Mesendoderm (in vitro differentiated cells): ENCODE data around the gene DIAPH2.
A peak's percentile ranks its signal among the peaks of the same experiment; 100 is the strongest.

ENCODE experiments used
- DNase-seq: peaks from one replicate; pipeline ENCODE4 v3.0.0; 2013
- H2AK5ac ChIP-seq: 2 replicates; pipeline ENCODE4 v1.6.1; 2013; ENCODE audit warnings: low read length, inconsistent platforms
- H2BK120ac ChIP-seq: 2 replicates; pipeline ENCODE4 v1.6.1; 2013; ENCODE audit warnings: low read depth, mild to moderate bottlenecking, low read length, moderate library complexity, mixed read lengths
- H2BK15ac ChIP-seq: replicated peaks from 2 replicates; pipeline ENCODE4 v1.6.1; 2013; ENCODE audit warnings: low read depth, mild to moderate bottlenecking, moderate library complexity
- H2BK5ac ChIP-seq: 2 replicates; pipeline ENCODE4 v1.6.1; 2013; ENCODE audit warnings: low read length, inconsistent platforms
- H3K18ac ChIP-seq: 2 replicates; pipeline ENCODE4 v1.6.1; 2013; ENCODE audit warnings: mild to moderate bottlenecking, low read length, mixed read lengths
- H3K23ac ChIP-seq: one replicate; pipeline ENCODE4 v1.6.1; 2013; ENCODE audit warnings: low read length
- H3K27ac ChIP-seq: 2 replicates; pipeline ENCODE4 v1.5.1; 2013; ENCODE audit warnings: low read depth, mild to moderate bottlenecking, inconsistent platforms, low read length, moderate library complexity
- H3K27me3 ChIP-seq: 2 replicates; pipeline ENCODE4 v1.6.1; 2013; ENCODE audit warnings: low read length, control low read depth, mild to moderate bottlenecking, inconsistent platforms; ENCODE audit not compliant: insufficient read depth, poor library complexity
- H3K36me3 ChIP-seq: 2 replicates; pipeline ENCODE4 v1.6.1; 2013; ENCODE audit warnings: low read length, inconsistent platforms; ENCODE audit not compliant: control insufficient read depth, insufficient read depth
- H3K4ac ChIP-seq: one replicate; pipeline ENCODE4 v1.6.1; 2013; ENCODE audit warnings: low read depth, mild to moderate bottlenecking, low read length, moderate library complexity
- H3K4me1 ChIP-seq: 2 replicates; pipeline ENCODE4 v1.6.1; 2013; ENCODE audit warnings: low read depth, low read length, inconsistent platforms; ENCODE audit not compliant: control insufficient read depth
- H3K4me2 ChIP-seq: 2 replicates; pipeline ENCODE4 v1.6.1; 2013; ENCODE audit warnings: low read length
- H3K4me3 ChIP-seq: 2 replicates; pipeline ENCODE4 v1.5.1; 2013; ENCODE audit warnings: mild to moderate bottlenecking, low read length
- H3K56ac ChIP-seq: one replicate; pipeline ENCODE4 v1.6.1; 2013; ENCODE audit warnings: low read length
- H3K79me1 ChIP-seq: 2 replicates; pipeline ENCODE4 v1.6.1; 2013; ENCODE audit warnings: low read length, inconsistent platforms
- H3K79me2 ChIP-seq: 2 replicates; pipeline ENCODE4 v1.6.1; 2013; ENCODE audit warnings: mild to moderate bottlenecking, low read length; ENCODE audit not compliant: control insufficient read depth, insufficient read depth
- H3K9ac ChIP-seq: 2 replicates; pipeline ENCODE4 v1.6.1; 2013; ENCODE audit warnings: low read length, inconsistent platforms
- H4K5ac ChIP-seq: one replicate; pipeline ENCODE4 v1.6.1; 2013; ENCODE audit warnings: low read length
- H4K8ac ChIP-seq: one replicate; pipeline ENCODE4 v1.6.1; 2013; ENCODE audit warnings: low read depth, mild to moderate bottlenecking, control low read depth, low read length, moderate library complexity
- WGBS: extraction: QIAGEN DNeasy Blood & Tissue Kit; methylation state at CpG from one replicate; pipeline ENCODE4 v1.1.7; 2013; ENCODE audit warnings: low lambda C conversion rate, missing lambda C conversion rate; ENCODE audit not compliant: insufficient coverage; ENCODE audit errors: extremely low coverage; 5-methylcytosine and 5-hydroxymethylcytosine counted together

The DIAPH2 gene

GRCh38 chrX:97479106-97479890 lies 794.7 kb downstream of the DIAPH2 start:
- no peak overlapping the region for H3K56ac ChIP-seq
- H2BK120ac ChIP-seq, result no peak overlapping the region
- no peak overlapping the region for H2BK5ac ChIP-seq
- H3K4ac ChIP-seq, result no peak overlapping the region
- H3K27me3 ChIP-seq, result no peaks in the 10 kb centered on the region
- WGBS, result no CpG with 5 or more reads among the region's 3 CpGs
- no peak overlapping the region for H3K4me2 ChIP-seq
- H2BK15ac ChIP-seq, result no peak overlapping the region
- H3K23ac ChIP-seq, result no peak overlapping the region
- H3K4me1 ChIP-seq, result no peaks in the 10 kb centered on the region
- no peak overlapping the region for H4K8ac ChIP-seq
- no peaks in the 10 kb centered on the region for H3K79me2 ChIP-seq
- no peak overlapping the region for H3K27ac ChIP-seq
- no peak overlapping the region for H3K9ac ChIP-seq
- DNase-seq, result no peak
- H3K79me1 ChIP-seq, result no peaks in the 10 kb centered on the region
- no peak overlapping the region for H2AK5ac ChIP-seq
- no peak overlapping the region for H3K18ac ChIP-seq
- no peak overlapping the region for H4K5ac ChIP-seq
- no peak overlapping the region for H3K4me3 ChIP-seq
- no peaks in the 10 kb centered on the region for H3K36me3 ChIP-seq

- Histone ChIP-seq H3K27ac (no peak overlapping the region), H4K8ac (no peak overlapping the region), H2BK120ac (no peak overlapping the region), H2BK5ac (no peak overlapping the region), H3K23ac (no peak overlapping the region), H4K5ac (no peak overlapping the region), H3K56ac (no peak overlapping the region), H3K4me2 (no peak overlapping the region), H3K4me3 (no peak overlapping the region), H3K27me3 (no peaks in the 10 kb centered on the region), H3K79me2 (no peaks in the 10 kb centered on the region), H2AK5ac (no peak overlapping the region), H2BK15ac (no peak overlapping the region), H3K18ac (no peak overlapping the region), H3K79me1 (no peaks in the 10 kb centered on the region), H3K9ac (no peak overlapping the region), H3K36me3 (no peaks in the 10 kb centered on the region), H3K4me1 (no peaks in the 10 kb centered on the region), H3K4ac (no peak overlapping the region)
- WGBS, result no CpG with 5 or more reads among the region's 2 CpGs
- peak; percentile 77 for DNase-seq
Observed at GRCh38 chrX:97481228-97481627, 796.6 kb downstream of the DIAPH2 start.

GRCh38 chrX:97482666-97483300 lies 798.1 kb downstream of the DIAPH2 start:
- H3K27ac ChIP-seq, result no peak overlapping the region
- H3K79me1 ChIP-seq, result no peaks in the 10 kb centered on the region
- H4K5ac ChIP-seq, result no peak overlapping the region
- H4K8ac ChIP-seq, result no peak overlapping the region
- no CpG with 5 or more reads among the region's 1 CpG for WGBS
- H3K18ac ChIP-seq, result no peak overlapping the region
- DNase-seq, result no peak
- no peak overlapping the region for H3K4me2 ChIP-seq
- H3K4me3 ChIP-seq, result no peak overlapping the region
- no peaks in the 10 kb centered on the region for H3K79me2 ChIP-seq
- no peaks in the 10 kb centered on the region for H3K27me3 ChIP-seq
- no peak overlapping the region for H2AK5ac ChIP-seq
- H2BK5ac ChIP-seq, result no peak overlapping the region
- H3K4me1 ChIP-seq, result no peaks in the 10 kb centered on the region
- H3K23ac ChIP-seq, result no peak overlapping the region
- no peak overlapping the region for H3K9ac ChIP-seq
- no peak overlapping the region for H2BK15ac ChIP-seq
- H3K4ac ChIP-seq, result no peak overlapping the region
- H3K56ac ChIP-seq, result peak overlapping the region; percentile 15
- no peaks in the 10 kb centered on the region for H3K36me3 ChIP-seq
- no peak overlapping the region for H2BK120ac ChIP-seq

GRCh38 chrX:97490656-97491055 lies 806.0 kb downstream of the DIAPH2 start:
- H3K18ac ChIP-seq, result no peak overlapping the region
- H3K56ac ChIP-seq, result no peak overlapping the region
- no peak overlapping the region for H2BK5ac ChIP-seq
- no peak overlapping the region for H2BK15ac ChIP-seq
- no peaks in the 10 kb centered on the region for H3K27me3 ChIP-seq
- no peaks in the 10 kb centered on the region for H3K79me1 ChIP-seq
- no peak overlapping the region for H4K8ac ChIP-seq
- WGBS, result no CpG with 5 or more reads among the region's 2 CpGs
- no peaks in the 10 kb centered on the region for H3K79me2 ChIP-seq
- no peak overlapping the region for H3K4me2 ChIP-seq
- no peak overlapping the region for H2AK5ac ChIP-seq
- H3K27ac ChIP-seq, result no peak overlapping the region
- no peak for DNase-seq
- H3K23ac ChIP-seq, result no peak overlapping the region
- H3K9ac ChIP-seq, result no peak overlapping the region
- H3K4ac ChIP-seq, result no peak overlapping the region
- no peak overlapping the region for H4K5ac ChIP-seq
- H3K36me3 ChIP-seq, result no peaks in the 10 kb centered on the region
- H3K4me3 ChIP-seq, result no peak overlapping the region
- no peaks in the 10 kb centered on the region for H3K4me1 ChIP-seq
- no peak overlapping the region for H2BK120ac ChIP-seq

GRCh38 chrX:97494756-97495372 lies 810.2 kb downstream of the DIAPH2 start:
- no peak overlapping the region for H2BK120ac ChIP-seq
- H4K5ac ChIP-seq, result no peak overlapping the region
- no peak overlapping the region for H2AK5ac ChIP-seq
- H3K36me3 ChIP-seq, result no peaks in the 10 kb centered on the region
- H3K4me1 ChIP-seq, result no peaks in the 10 kb centered on the region
- no peaks in the 10 kb centered on the region for H3K79me1 ChIP-seq
- WGBS, result no CpG with 5 or more reads among the region's 1 CpG
- H3K4me3 ChIP-seq, result no peak overlapping the region
- H3K56ac ChIP-seq, result no peak overlapping the region
- H3K9ac ChIP-seq, result no peak overlapping the region
- H3K27ac ChIP-seq, result no peak overlapping the region
- no peak overlapping the region for H3K18ac ChIP-seq
- no peaks in the 10 kb centered on the region for H3K27me3 ChIP-seq
- H3K4me2 ChIP-seq, result no peak overlapping the region
- H2BK15ac ChIP-seq, result no peak overlapping the region
- DNase-seq, result peak; percentile 51
- H4K8ac ChIP-seq, result no peak overlapping the region
- no peaks in the 10 kb centered on the region for H3K79me2 ChIP-seq
- H2BK5ac ChIP-seq, result no peak overlapping the region
- no peak overlapping the region for H3K4ac ChIP-seq
- H3K23ac ChIP-seq, result no peak overlapping the region
